ENCODE results near the gene NHSL1. TPM values are rescaled to one million over a fixed set of nuclear protein-coding genes. Genes with fewer than 3 reads are reported as not detected.

Gene NHSL1
- total and polyA plus RNA-seq, 7 experiments from 2014 or later: 0.05 to 1.2 (median 0.47) TPM; not detected in 1

DNA sequence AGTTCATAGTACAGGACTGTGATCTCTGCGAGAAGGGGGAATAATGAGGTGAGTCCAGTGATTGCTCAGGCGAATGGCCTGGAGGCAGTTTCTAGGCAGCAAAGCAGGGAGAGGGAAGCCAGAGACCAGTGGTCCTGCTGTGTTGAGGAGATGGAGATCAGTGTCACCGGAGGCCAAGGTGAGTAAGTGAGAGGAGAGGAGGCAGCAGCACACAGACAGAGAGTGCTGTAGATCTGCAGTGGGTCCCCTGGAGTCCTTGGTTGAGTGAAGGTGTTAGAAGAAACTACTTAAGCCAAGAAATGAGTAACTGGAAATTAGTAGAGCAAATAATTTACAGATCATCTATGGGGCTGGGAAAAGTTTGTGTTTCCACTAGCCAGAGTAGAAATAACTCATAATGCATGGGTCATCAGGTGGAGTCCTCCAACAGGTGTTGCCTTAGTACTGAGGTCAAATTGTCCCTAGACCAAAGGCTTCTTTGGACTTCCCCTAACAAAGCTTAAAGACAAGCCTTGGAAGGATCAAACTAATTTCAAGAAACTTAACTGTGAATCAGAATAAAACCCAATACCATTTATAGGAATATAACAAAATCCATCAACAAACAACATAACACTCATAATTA lies 81.7 kb downstream of the NHSL1 start:
- H3K9me3 ChIP-seq (ENCODE audit: control insufficient read depth in 2 of 3, low read length in 3 of 3): no peaks in the 10 kb centered on the region
- H3K27ac ChIP-seq (ENCODE audit: low read depth, low read length): no peak overlapping the region
- H3K27ac Mint-ChIP-seq: peak overlapping the region in 1 of 9 donors; percentile 65
- H3K4me1 ChIP-seq (ENCODE audit: control insufficient read depth in 2 of 2, insufficient read depth in 2 of 2, low read length in 2 of 2): no peaks in the 10 kb centered on the region
- intact Hi-C loops (cut with micrococcal nuclease): no loop called here
- H3K27me3 Mint-ChIP-seq: no peaks in the 10 kb centered on the region
- DNase-seq (no peak), ATAC-seq (no peak)
- H3K9me3 Mint-ChIP-seq: peaks cover 0 to 7% (median 1%) of the 10 kb centered on the region in 11 donors
- H3K4me1 Mint-ChIP-seq: peaks cover 0 to 8% (median 0%) of the 10 kb centered on the region in 7 donors
- no peaks in the 10 kb centered on the region for H3K27me3 ChIP-seq (ENCODE audit: control insufficient read depth in 2 of 2, insufficient read depth in 2 of 2, low read length in 2 of 2)
- H3K36me3 ChIP-seq (ENCODE audit: control insufficient read depth in 2 of 3, insufficient read depth in 3 of 3, low read length in 3 of 3): peaks cover 0 to 62% (median 4%) of the 10 kb centered on the region in 3 experiments
- no peak overlapping the region for H3K4me3 ChIP-seq (ENCODE audit: low read length)
- H3K4me3 Mint-ChIP-seq: peak overlapping the region in 1 of 10 donors; percentile 45
- ChIA-PET CTCF (interaction anchor here (0.9 kb wide), 1 partner anchor 12 kb away, joined by 3 read pairs; no protein-coding TSS in a partner anchor), POLR2A (interaction anchor here (0.8 to 1.1 kb wide), 2 partner anchors 10 to 61 kb away, joined by 3 read pairs; no protein-coding TSS in a partner anchor)
- peaks cover 29 to 71% (median 43%) of the 10 kb centered on the region in 5 donors for H3K36me3 Mint-ChIP-seq

DNA sequence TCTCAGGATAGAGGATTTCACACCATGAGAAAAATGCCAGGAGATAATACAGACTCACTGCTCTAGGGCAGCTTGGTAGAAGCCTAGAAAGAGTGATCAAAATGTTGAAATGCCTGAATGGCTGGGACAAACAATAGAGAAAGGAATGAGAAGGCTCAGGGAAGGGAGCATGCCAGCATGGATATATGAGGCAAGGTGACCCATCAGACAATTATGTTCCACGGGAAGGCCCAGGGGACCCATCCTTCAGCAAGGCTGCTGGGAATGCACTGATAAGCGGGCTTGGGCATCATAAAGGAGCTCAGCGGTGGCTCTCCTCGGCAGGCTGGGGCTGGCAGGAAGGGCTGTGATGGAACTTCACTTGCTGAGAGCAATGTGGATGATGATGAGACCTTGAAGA lies 83.1 kb downstream of the NHSL1 start:
- H3K27ac ChIP-seq (ENCODE audit: low read depth, low read length): no peak overlapping the region
- peaks cover 0 to 74% (median 4%) of the 10 kb centered on the region in 3 experiments for H3K36me3 ChIP-seq (ENCODE audit: control insufficient read depth in 2 of 3, insufficient read depth in 3 of 3, low read length in 3 of 3)
- Mint-ChIP-seq H3K4me3 (no peak overlapping the region), H3K27me3 (no peaks in the 10 kb centered on the region), H3K4me1 (peaks cover 0 to 6% (median 1%) of the 10 kb centered on the region in 7 donors), H3K9me3 (peaks cover 0 to 7% (median 1%) of the 10 kb centered on the region in 11 donors), H3K36me3 (peaks cover 32 to 75% (median 52%) of the 10 kb centered on the region in 5 donors), H3K27ac (peak overlapping the region in 2 of 9 donors; percentile 18 to 30)
- intact Hi-C loops (cut with micrococcal nuclease): no loop called here
- no peaks in the 10 kb centered on the region for H3K4me1 ChIP-seq (ENCODE audit: control insufficient read depth in 2 of 2, insufficient read depth in 2 of 2, low read length in 2 of 2)
- no peaks in the 10 kb centered on the region for H3K27me3 ChIP-seq (ENCODE audit: control insufficient read depth in 2 of 2, insufficient read depth in 2 of 2, low read length in 2 of 2)
- ChIA-PET POLR2A (interaction anchor here (0.6 to 1.2 kb wide), 4 partner anchors 10 to 132 kb away, joined by 3 to 4 read pairs (median 3); no protein-coding TSS in a partner anchor), CTCF (interaction anchor here (0.9 to 1.2 kb wide), 2 partner anchors 10 to 103 kb away, joined by 3 read pairs; no protein-coding TSS in a partner anchor)
- no peaks in the 10 kb centered on the region for H3K9me3 ChIP-seq (ENCODE audit: control insufficient read depth in 2 of 3, low read length in 3 of 3)
- no peak overlapping the region for H3K4me3 ChIP-seq (ENCODE audit: low read length)
- DNase-seq (no peak), ATAC-seq (no peak)

DNA sequence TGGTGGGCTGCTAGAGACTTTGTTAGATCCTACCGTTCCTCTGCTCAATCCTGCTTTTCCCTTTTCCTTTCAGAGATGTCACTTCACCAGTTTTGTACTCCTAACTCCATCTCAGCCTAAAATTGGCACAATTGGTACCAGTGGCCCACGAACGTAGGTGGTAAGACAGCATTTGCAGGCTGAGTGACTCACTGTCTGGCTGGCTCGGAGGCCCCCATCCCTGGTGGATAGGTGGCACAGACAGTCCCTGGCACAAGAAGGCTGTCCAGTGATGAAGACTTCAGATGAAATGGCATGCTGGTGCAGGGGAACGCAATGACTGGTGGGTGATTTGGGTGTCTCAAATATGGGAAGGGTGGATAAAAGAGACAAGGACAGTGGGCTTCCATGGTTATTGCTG lies 84.2 kb downstream of the NHSL1 start:
- Histone ChIP-seq H3K27me3 (ENCODE audit: control insufficient read depth in 2 of 2, insufficient read depth in 2 of 2, low read length in 2 of 2) (no peaks in the 10 kb centered on the region), H3K9me3 (ENCODE audit: control insufficient read depth in 2 of 3, low read length in 3 of 3) (no peaks in the 10 kb centered on the region), H3K4me1 (ENCODE audit: control insufficient read depth in 2 of 2, insufficient read depth in 2 of 2, low read length in 2 of 2) (no peaks in the 10 kb centered on the region), H3K36me3 (ENCODE audit: control insufficient read depth in 2 of 3, insufficient read depth in 3 of 3, low read length in 3 of 3) (peaks cover 0 to 79% (median 7%) of the 10 kb centered on the region in 3 experiments), H3K27ac (ENCODE audit: low read depth, low read length) (no peak overlapping the region), H3K4me3 (ENCODE audit: low read length) (no peak overlapping the region)
- peaks cover 0 to 13% (median 3%) of the 10 kb centered on the region in 7 donors for H3K4me1 Mint-ChIP-seq
- no peak overlapping the region for H3K27ac Mint-ChIP-seq
- ATAC-seq (no peak), DNase-seq (no peak)
- H3K4me3 Mint-ChIP-seq: no peak overlapping the region
- H3K9me3 Mint-ChIP-seq: peaks cover 0 to 7% (median 0%) of the 10 kb centered on the region in 11 donors
- intact Hi-C loops (cut with micrococcal nuclease): no loop called here
- no peaks in the 10 kb centered on the region for H3K27me3 Mint-ChIP-seq
- ChIA-PET POLR2A (interaction anchor here (0.7 to 0.8 kb wide), 2 partner anchors 12 to 60 kb away, joined by 3 read pairs; no protein-coding TSS in a partner anchor), CTCF (interaction anchor here (1.1 kb wide), 1 partner anchor 9 kb away, joined by 4 read pairs; no protein-coding TSS in a partner anchor)
- H3K36me3 Mint-ChIP-seq: peaks cover 34 to 80% (median 56%) of the 10 kb centered on the region in 5 donors

- intact Hi-C loops (cut with micrococcal nuclease): loop anchor here in 1 of 2 donors (2.0 kb wide), 1 partner anchor 44 kb away; no protein-coding TSS in a partner anchor
- Histone ChIP-seq H3K9me3 (ENCODE audit: control insufficient read depth in 2 of 3, low read length in 3 of 3) (no peaks in the 10 kb centered on the region), H3K4me3 (ENCODE audit: low read length) (no peak overlapping the region), H3K4me1 (ENCODE audit: control insufficient read depth in 2 of 2, insufficient read depth in 2 of 2, low read length in 2 of 2) (no peaks in the 10 kb centered on the region), H3K27ac (ENCODE audit: low read depth, low read length) (no peak overlapping the region), H3K27me3 (ENCODE audit: control insufficient read depth in 2 of 2, insufficient read depth in 2 of 2, low read length in 2 of 2) (no peaks in the 10 kb centered on the region), H3K36me3 (ENCODE audit: control insufficient read depth in 2 of 3, insufficient read depth in 3 of 3, low read length in 3 of 3) (peaks cover 0 to 91% (median 11%) of the 10 kb centered on the region in 3 experiments)
- CTCF ChIA-PET: no interaction called here
- DNase-seq (no peak), ATAC-seq (no peak)
- H3K27ac Mint-ChIP-seq: peak overlapping the region in 7 of 9 donors; percentile 13 to 75 (median 51)
- H3K36me3 Mint-ChIP-seq: peaks cover 30 to 73% (median 52%) of the 10 kb centered on the region in 5 donors
- no peaks in the 10 kb centered on the region for H3K9me3 Mint-ChIP-seq
- POLR2A ChIA-PET: interaction anchor here (0.7 kb wide), 1 partner anchor 225 kb away, joined by 3 read pairs; no protein-coding TSS in a partner anchor
- H3K27me3 Mint-ChIP-seq: no peaks in the 10 kb centered on the region
- H3K4me1 Mint-ChIP-seq: peaks cover 10 to 33% (median 26%) of the 10 kb centered on the region in 7 donors
- peak overlapping the region in 1 of 10 donors; percentile 28 for H3K4me3 Mint-ChIP-seq
Observed at GRCh38 chr6:138410972-138411880, 88.1 kb downstream of the NHSL1 start.

- CTCF ChIA-PET: interaction anchor here (0.7 to 1.4 kb wide), 2 partner anchors 13 to 99 kb away, joined by 3 to 4 read pairs; no protein-coding TSS in a partner anchor
- Histone ChIP-seq H3K27ac (ENCODE audit: low read depth, low read length) (no peak overlapping the region), H3K36me3 (ENCODE audit: control insufficient read depth in 2 of 3, insufficient read depth in 3 of 3, low read length in 3 of 3) (peaks cover 0 to 82% (median 11%) of the 10 kb centered on the region in 3 experiments), H3K9me3 (ENCODE audit: control insufficient read depth in 2 of 3, low read length in 3 of 3) (no peaks in the 10 kb centered on the region), H3K4me3 (ENCODE audit: low read length) (no peak overlapping the region), H3K27me3 (ENCODE audit: control insufficient read depth in 2 of 2, insufficient read depth in 2 of 2, low read length in 2 of 2) (no peaks in the 10 kb centered on the region), H3K4me1 (ENCODE audit: control insufficient read depth in 2 of 2, insufficient read depth in 2 of 2, low read length in 2 of 2) (peaks cover 2 to 3% of the 10 kb centered on the region in 2 donors)
- DNase-seq (no peak), ATAC-seq (no peak)
- Mint-ChIP-seq H3K9me3 (no peaks in the 10 kb centered on the region), H3K27me3 (no peaks in the 10 kb centered on the region), H3K36me3 (peaks cover 28 to 66% (median 45%) of the 10 kb centered on the region in 5 donors), H3K4me3 (no peak overlapping the region), H3K4me1 (peaks cover 12 to 44% (median 37%) of the 10 kb centered on the region in 7 donors), H3K27ac (peak overlapping the region in 3 of 9 donors; percentile 9 to 67 (median 66))
- intact Hi-C loops (cut with micrococcal nuclease): loop anchor here in 1 of 2 donors (2.0 kb wide), 1 partner anchor 45 kb away; no protein-coding TSS in a partner anchor
- POLR2A ChIA-PET: no interaction called here
Observed at GRCh38 chr6:138410048-138410735, 89.1 kb downstream of the NHSL1 start.
